ENCODE measurements around the gene KIF5B. TPM values are rescaled to one million over a fixed set of nuclear protein-coding genes. Genes with fewer than 3 reads are reported as not detected.
"Not testable (repeated sequence)": the region's sequence is repeated elsewhere in the genome, so short reads cannot be mapped to it uniquely, and the experiment has no call there.

Gene KIF5B
- total RNA-seq, 2 experiments from 2014 or later: 63.8 to 81.3 TPM

DNA sequence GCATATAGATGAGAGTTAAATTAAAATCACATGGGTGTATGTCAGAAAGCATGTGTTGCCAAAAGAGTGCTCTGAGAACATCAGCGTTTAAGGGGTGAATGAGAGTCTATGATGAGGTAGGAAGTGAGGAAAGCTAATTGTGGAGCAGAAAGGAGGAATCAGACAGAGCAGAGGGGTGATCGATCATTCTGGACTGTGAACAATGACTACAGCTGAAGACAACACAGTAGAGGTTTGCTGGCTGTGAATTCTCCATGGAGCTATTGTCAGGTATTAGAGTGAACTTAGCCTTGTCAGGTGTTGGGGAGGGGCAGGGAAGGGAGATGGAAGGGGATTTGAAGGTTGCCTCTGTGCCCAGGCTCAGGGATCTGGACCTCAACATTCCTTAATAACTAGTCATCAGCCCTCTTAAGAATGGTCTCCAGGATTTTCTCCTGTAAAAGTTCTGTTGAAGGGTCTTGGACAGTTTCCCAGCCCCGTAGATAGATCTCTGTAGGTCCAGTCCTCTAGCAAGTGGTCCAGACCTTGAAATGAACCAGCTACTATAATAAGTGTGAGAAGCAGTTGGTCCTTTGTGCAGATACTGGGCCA, 57.1 kb downstream of the KIF5B start:
- Histone ChIP-seq H3K79me2 (ENCODE audit: insufficient read depth, low read depth, low read length) (no peaks in the 10 kb centered on the region), H3K4me3 (ENCODE audit: low read depth, low read length, poor library complexity, severe bottlenecking) (no peak overlapping the region), H3K9me2 (ENCODE audit: insufficient read depth, low read length) (no peaks in the 10 kb centered on the region), H3K36me3 (ENCODE audit: insufficient read depth, low read length) (no peaks in the 10 kb centered on the region), H3K27ac (ENCODE audit: low read depth, low read length, poor library complexity, severe bottlenecking) (no peak overlapping the region), H3K9me3 (ENCODE audit: low read length) (no peaks in the 10 kb centered on the region), H2AFZ (ENCODE audit: low read length) (no peak overlapping the region), H3K4me1 (ENCODE audit: insufficient read depth, low read length, poor library complexity, severe bottlenecking) (no peaks in the 10 kb centered on the region), H3K4me2 (ENCODE audit: low read length) (no peak overlapping the region), H4K20me1 (ENCODE audit: insufficient read depth, low read length) (no peaks in the 10 kb centered on the region)
- no peak for DNase-seq (ENCODE audit: low spot score)
- BruUV-seq (replicated peaks): no TSS peak
- intact Hi-C loops (cut with micrococcal nuclease; ENCODE audit: unreplicated experiment): no loop called here
- ChIA-PET POLR2A (interaction anchor here (0.9 to 1.2 kb wide), 2 partner anchors 9 to 111 kb away, joined by 3 read pairs; no protein-coding TSS in a partner anchor), CTCF (ENCODE audit: unreplicated experiment) (interaction anchor here (1.0 kb wide), 1 partner anchor 137 kb away, joined by 3 read pairs; no protein-coding TSS in a partner anchor)
- no peak for TF ChIP-seq EZH2phosphoT487 (IDR thresholded peaks at IDR 0.05; ENCODE audit: borderline replicate concordance, low read depth, low read length)
- TF ChIP-seq, protein P1, sequence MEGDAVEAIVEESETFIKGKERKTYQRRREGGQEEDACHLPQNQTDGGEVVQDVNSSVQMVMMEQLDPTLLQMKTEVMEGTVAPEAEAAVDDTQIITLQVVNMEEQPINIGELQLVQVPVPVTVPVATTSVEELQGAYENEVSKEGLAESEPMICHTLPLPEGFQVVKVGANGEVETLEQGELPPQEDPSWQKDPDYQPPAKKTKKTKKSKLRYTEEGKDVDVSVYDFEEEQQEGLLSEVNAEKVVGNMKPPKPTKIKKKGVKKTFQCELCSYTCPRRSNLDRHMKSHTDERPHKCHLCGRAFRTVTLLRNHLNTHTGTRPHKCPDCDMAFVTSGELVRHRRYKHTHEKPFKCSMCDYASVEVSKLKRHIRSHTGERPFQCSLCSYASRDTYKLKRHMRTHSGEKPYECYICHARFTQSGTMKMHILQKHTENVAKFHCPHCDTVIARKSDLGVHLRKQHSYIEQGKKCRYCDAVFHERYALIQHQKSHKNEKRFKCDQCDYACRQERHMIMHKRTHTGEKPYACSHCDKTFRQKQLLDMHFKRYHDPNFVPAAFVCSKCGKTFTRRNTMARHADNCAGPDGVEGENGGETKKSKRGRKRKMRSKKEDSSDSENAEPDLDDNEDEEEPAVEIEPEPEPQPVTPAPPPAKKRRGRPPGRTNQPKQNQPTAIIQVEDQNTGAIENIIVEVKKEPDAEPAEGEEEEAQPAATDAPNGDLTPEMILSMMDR (conservative IDR thresholded peaks at IDR 0.05; ENCODE audit: low read length): no peak

DNA sequence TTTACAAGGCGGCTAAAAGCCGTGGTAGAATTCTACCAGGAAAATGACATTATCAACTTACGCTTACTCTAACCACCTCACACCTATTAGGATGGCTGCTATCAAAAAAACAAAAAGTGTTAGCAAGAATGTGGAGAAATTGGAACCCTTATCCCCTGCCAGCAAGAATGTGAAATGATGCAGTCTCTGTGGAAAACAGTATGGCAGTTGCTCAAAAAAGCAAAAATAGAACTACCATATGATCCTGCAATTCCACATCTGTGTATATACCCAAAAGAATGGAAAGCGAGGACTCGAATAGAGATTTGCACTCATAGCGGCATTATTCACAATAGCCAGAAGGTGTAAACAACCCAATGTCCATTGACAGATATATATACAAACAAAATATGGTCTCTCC, 61.3 kb downstream of the KIF5B start:
- Histone ChIP-seq H3K4me1 (ENCODE audit: insufficient read depth, low read length, poor library complexity, severe bottlenecking) (no peaks in the 10 kb centered on the region), H4K20me1 (ENCODE audit: insufficient read depth, low read length) (no peaks in the 10 kb centered on the region), H3K9me3 (ENCODE audit: low read length) (no peaks in the 10 kb centered on the region), H3K79me2 (ENCODE audit: insufficient read depth, low read depth, low read length) (no peaks in the 10 kb centered on the region), H3K9me2 (ENCODE audit: insufficient read depth, low read length) (no peaks in the 10 kb centered on the region), H3K27ac (ENCODE audit: low read depth, low read length, poor library complexity, severe bottlenecking) (no peak overlapping the region), H3K4me2 (ENCODE audit: low read length) (no peak overlapping the region), H3K4me3 (ENCODE audit: low read depth, low read length, poor library complexity, severe bottlenecking) (no peak overlapping the region), H3K36me3 (ENCODE audit: insufficient read depth, low read length) (no peaks in the 10 kb centered on the region), H2AFZ (ENCODE audit: low read length) (no peak overlapping the region)
- ChIA-PET CTCF (ENCODE audit: unreplicated experiment) (no interaction called here), POLR2A (no interaction called here)
- intact Hi-C loops (cut with micrococcal nuclease; ENCODE audit: unreplicated experiment): no loop called here
- no peak for DNase-seq (ENCODE audit: low spot score)
- BruUV-seq (replicated peaks): no TSS peak
- no peak for TF ChIP-seq EZH2phosphoT487 (IDR thresholded peaks at IDR 0.05; ENCODE audit: borderline replicate concordance, low read depth, low read length)
- TF ChIP-seq, protein P1 (conservative IDR thresholded peaks at IDR 0.05; ENCODE audit: low read length): no peak

DNA sequence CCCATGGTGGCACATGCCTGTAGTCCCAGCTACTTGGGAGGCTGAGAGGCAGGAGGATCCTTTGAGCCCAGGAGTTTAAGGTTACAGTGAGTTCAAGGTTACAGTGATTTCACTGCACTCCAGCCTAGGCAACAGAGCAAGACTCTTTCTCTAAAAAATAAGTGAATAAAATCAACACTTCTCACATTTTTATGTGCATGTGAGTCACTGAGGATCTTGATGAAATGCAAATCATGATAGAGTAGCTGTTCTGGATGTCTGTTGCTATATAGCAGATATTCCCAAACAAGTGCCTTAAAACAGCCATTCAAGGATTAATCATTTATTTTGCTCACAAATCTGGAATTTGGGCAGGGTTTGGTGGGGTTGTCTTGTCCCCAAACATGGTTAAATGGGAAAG, 65.3 kb downstream of the KIF5B start:
- Histone ChIP-seq H3K9me2 (ENCODE audit: insufficient read depth, low read length) (no peaks in the 10 kb centered on the region), H3K4me3 (ENCODE audit: low read depth, low read length, poor library complexity, severe bottlenecking) (no peak overlapping the region), H3K4me1 (ENCODE audit: insufficient read depth, low read length, poor library complexity, severe bottlenecking) (no peaks in the 10 kb centered on the region), H3K27ac (ENCODE audit: low read depth, low read length, poor library complexity, severe bottlenecking) (no peak overlapping the region), H3K9me3 (ENCODE audit: low read length) (no peaks in the 10 kb centered on the region), H3K36me3 (ENCODE audit: insufficient read depth, low read length) (no peaks in the 10 kb centered on the region), H2AFZ (ENCODE audit: low read length) (no peak overlapping the region), H3K4me2 (ENCODE audit: low read length) (no peak overlapping the region), H4K20me1 (ENCODE audit: insufficient read depth, low read length) (no peaks in the 10 kb centered on the region), H3K79me2 (ENCODE audit: insufficient read depth, low read depth, low read length) (no peaks in the 10 kb centered on the region)
- no peak for DNase-seq (ENCODE audit: low spot score)
- no TSS peak for BruUV-seq (replicated peaks)
- CTCF ChIA-PET (ENCODE audit: unreplicated experiment): no interaction called here
- intact Hi-C loops (cut with micrococcal nuclease; ENCODE audit: unreplicated experiment): no loop called here
- no peak for TF ChIP-seq EZH2phosphoT487 (IDR thresholded peaks at IDR 0.05; ENCODE audit: borderline replicate concordance, low read depth, low read length)
- POLR2A ChIA-PET: no interaction called here

DNA sequence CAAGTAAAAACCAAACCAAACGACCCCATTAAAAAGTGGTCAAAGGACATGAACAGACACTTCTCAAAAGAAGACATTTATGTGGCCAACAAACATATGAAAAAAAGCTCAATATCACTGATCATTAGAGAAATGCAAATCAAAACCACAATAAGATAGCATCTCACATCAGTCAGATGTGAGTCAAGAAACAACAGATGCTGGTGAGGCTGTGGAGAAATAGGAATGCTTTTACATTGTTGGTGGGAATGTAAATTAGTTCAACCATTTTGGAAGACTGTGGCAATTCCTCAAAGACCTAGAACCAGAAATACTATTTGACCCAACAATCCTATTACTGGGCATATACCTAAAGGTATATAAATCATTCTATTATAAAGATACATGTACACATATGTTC, 68.4 kb downstream of the KIF5B start:
- H3K27ac ChIP-seq (ENCODE audit: low read depth, low read length, poor library complexity, severe bottlenecking); CTCF ChIA-PET (ENCODE audit: unreplicated experiment); H3K4me1 ChIP-seq (ENCODE audit: insufficient read depth, low read length, poor library complexity, severe bottlenecking); H3K9me3 ChIP-seq (ENCODE audit: low read length); intact Hi-C loops (cut with micrococcal nuclease; ENCODE audit: unreplicated experiment); BruUV-seq (replicated peaks); POLR2A ChIA-PET; H3K4me2 ChIP-seq (ENCODE audit: low read length); H3K9me2 ChIP-seq (ENCODE audit: insufficient read depth, low read length); H3K79me2 ChIP-seq (ENCODE audit: insufficient read depth, low read depth, low read length); H3K36me3 ChIP-seq (ENCODE audit: insufficient read depth, low read length); H2AFZ ChIP-seq (ENCODE audit: low read length); H4K20me1 ChIP-seq (ENCODE audit: insufficient read depth, low read length); H3K4me3 ChIP-seq (ENCODE audit: low read depth, low read length, poor library complexity, severe bottlenecking); DNase-seq (ENCODE audit: low spot score): not testable (repeated sequence)
